ENCODE results near the gene PRX. TPM values are rescaled to one million over a fixed set of nuclear protein-coding genes. Genes with fewer than 3 reads are reported as not detected.

PRX gene
- total RNA-seq, 4 donors from 2014 or later: 0.70 to 6.1 (median 2.4) TPM

DNA sequence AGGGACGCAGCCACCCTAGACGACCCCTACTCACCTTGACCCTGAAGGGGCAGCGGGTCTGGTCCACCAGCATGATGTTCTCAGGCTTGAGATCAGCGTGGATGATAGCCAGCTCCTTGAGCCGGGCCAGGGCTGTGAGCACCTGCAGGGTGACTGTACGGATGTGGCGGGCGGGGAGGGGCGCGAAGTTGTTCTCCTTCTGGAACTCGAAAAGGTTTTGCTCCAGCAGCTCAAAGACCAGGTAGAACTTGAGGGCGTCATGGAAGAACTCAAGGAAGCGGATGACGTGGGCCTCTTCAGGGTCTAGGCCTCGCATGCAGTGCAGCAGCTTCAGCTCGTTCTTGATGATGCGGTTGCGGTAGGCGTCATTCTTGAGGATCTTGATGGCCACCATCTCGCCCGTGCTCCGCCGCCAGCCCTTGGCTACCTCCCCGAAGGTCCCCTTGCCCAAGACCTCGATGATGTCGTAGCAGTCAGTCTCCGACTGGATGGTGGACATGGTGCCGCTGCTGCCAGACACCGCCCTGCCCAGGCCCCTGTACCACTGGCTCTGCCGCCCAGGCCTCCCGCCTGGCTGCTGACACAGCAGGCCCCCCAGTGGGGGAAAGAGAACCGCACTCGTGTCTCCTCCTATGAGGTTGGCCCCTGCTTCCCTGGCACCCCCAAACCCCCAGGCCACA lies 23.6 kb downstream of the PRX start:
- H3K36me3 ChIP-seq: no peaks in the 10 kb centered on the region
- H3K4me3 ChIP-seq: no peak overlapping the region
- intact Hi-C loops (cut with DNase I): no loop called here
- H3K27me3 ChIP-seq: no peaks in the 10 kb centered on the region
- H3K9me3 ChIP-seq: no peaks in the 10 kb centered on the region
- DNase-seq: no peak
- H3K4me1 ChIP-seq: peaks cover 7 to 18% (median 7%) of the 10 kb centered on the region in 3 donors
- no peak overlapping the region for H3K27ac ChIP-seq
- TF ChIP-seq CTCF (IDR thresholded peaks at IDR 0.05) (no peak), POLR2A (IDR thresholded peaks at IDR 0.05) (no peak)
- WGBS, 2 donors: 95 to 97% methylated on average over 21 to 29 of the region's 33 CpGs

DNA sequence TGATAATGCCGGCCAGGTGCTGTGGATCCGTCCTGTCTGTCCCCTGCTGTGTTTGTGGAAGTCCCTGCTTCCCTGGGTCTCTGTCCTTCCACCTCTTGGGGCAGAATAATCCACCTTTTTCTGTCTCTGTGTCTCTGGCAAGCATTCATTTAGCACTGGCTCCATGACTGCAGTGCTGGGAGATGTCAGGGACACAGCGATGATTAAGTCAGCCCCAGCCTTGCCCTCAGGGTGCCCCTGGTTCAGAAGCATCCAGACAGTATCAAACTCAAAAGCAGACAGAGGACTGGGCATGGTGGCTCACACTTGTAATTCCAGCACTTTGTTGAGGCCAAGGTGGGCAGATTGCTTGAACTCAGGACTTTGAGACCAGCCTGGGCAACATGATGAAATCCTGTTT lies 24.7 kb downstream of the PRX start:
- TF ChIP-seq POLR2A (IDR thresholded peaks at IDR 0.05) (no peak), CTCF (IDR thresholded peaks at IDR 0.05) (no peak)
- no peaks in the 10 kb centered on the region for H3K36me3 ChIP-seq
- peaks cover 7 to 16% (median 7%) of the 10 kb centered on the region in 3 donors for H3K4me1 ChIP-seq
- H3K27me3 ChIP-seq: no peaks in the 10 kb centered on the region
- DNase-seq: no peak
- H3K4me3 ChIP-seq: no peak overlapping the region
- H3K27ac ChIP-seq: no peak overlapping the region
- intact Hi-C loops (cut with DNase I): no loop called here
- no peaks in the 10 kb centered on the region for H3K9me3 ChIP-seq
- 83% methylated on average over 3 of the region's 3 CpGs; no CpG with 5 or more reads in 1 of the 2 donors for WGBS, 2 donors

- Histone ChIP-seq H3K4me3 (no peak overlapping the region), H3K4me1 (peaks cover 0 to 3% (median 0%) of the 10 kb centered on the region in 3 donors), H3K27ac (no peak overlapping the region), H3K27me3 (no peaks in the 10 kb centered on the region), H3K36me3 (no peaks in the 10 kb centered on the region), H3K9me3 (no peaks in the 10 kb centered on the region)
- intact Hi-C loops (cut with DNase I): no loop called here
- DNase-seq: no peak
- 87 to 91% methylated on average over 9 to 10 of the region's 10 CpGs for WGBS, 2 donors
- TF ChIP-seq CTCF (IDR thresholded peaks at IDR 0.05) (no peak), POLR2A (IDR thresholded peaks at IDR 0.05) (no peak)
Observed at GRCh38 chr19:40387155-40387554, 26.0 kb downstream of the PRX start.

GRCh38 chr19:40383668-40384248 lies 29.4 kb downstream of the PRX start:
- Histone ChIP-seq H3K27me3 (no peaks in the 10 kb centered on the region), H3K36me3 (peaks cover 0 to 25% (median 6%) of the 10 kb centered on the region in 3 donors), H3K9me3 (no peaks in the 10 kb centered on the region), H3K4me3 (no peak overlapping the region), H3K27ac (no peak overlapping the region), H3K4me1 (no peaks in the 10 kb centered on the region)
- no peak for DNase-seq
- TF ChIP-seq POLR2A (IDR thresholded peaks at IDR 0.05) (no peak), CTCF (IDR thresholded peaks at IDR 0.05) (no peak)
- intact Hi-C loops (cut with DNase I): no loop called here
- 75 to 83% methylated on average over 4 to 10 of the region's 28 CpGs for WGBS, 2 donors

- Histone ChIP-seq H3K4me3 (no peak overlapping the region), H3K9me3 (no peaks in the 10 kb centered on the region), H3K27me3 (no peaks in the 10 kb centered on the region), H3K36me3 (peaks cover 0 to 50% (median 16%) of the 10 kb centered on the region in 3 donors), H3K27ac (no peak overlapping the region), H3K4me1 (no peaks in the 10 kb centered on the region)
- WGBS, 2 donors: 71 to 83% methylated on average over 1 to 3 of the region's 3 CpGs
- no peak for TF ChIP-seq POLR2A (IDR thresholded peaks at IDR 0.05)
- no peak for TF ChIP-seq CTCF (IDR thresholded peaks at IDR 0.05)
- intact Hi-C loops (cut with DNase I): no loop called here
- no peak for DNase-seq
Observed at GRCh38 chr19:40381321-40381720, 31.9 kb downstream of the PRX start.
